ENCODE results near the gene DSCAM. TPM values are rescaled to one million over a fixed set of nuclear protein-coding genes. Genes with fewer than 3 reads are reported as not detected.

Gene DSCAM
- total RNA-seq, 1 donor from 2014 or later, result 2.7 TPM

- DNase-seq (ENCODE audit: low spot score, unreplicated experiment), result no peak
- Mint-ChIP-seq H3K27ac (no peak overlapping the region), H3K36me3 (ENCODE audit: insufficient read depth) (no peaks in the 10 kb centered on the region), H3K27me3 (peaks cover 4% of the 10 kb centered on the region), H3K9me3 (ENCODE audit: low read depth) (no peaks in the 10 kb centered on the region), H3K4me1 (ENCODE audit: low read depth) (peaks cover 2% of the 10 kb centered on the region), H3K4me3 (ENCODE audit: low read depth) (no peak overlapping the region)
- TF ChIP-seq CTCF (IDR thresholded peaks at IDR 0.05; ENCODE audit: unreplicated experiment), result no peak
Measured at GRCh38 chr21:40783404-40783803, 63.6 kb downstream of the DSCAM start.

DNA sequence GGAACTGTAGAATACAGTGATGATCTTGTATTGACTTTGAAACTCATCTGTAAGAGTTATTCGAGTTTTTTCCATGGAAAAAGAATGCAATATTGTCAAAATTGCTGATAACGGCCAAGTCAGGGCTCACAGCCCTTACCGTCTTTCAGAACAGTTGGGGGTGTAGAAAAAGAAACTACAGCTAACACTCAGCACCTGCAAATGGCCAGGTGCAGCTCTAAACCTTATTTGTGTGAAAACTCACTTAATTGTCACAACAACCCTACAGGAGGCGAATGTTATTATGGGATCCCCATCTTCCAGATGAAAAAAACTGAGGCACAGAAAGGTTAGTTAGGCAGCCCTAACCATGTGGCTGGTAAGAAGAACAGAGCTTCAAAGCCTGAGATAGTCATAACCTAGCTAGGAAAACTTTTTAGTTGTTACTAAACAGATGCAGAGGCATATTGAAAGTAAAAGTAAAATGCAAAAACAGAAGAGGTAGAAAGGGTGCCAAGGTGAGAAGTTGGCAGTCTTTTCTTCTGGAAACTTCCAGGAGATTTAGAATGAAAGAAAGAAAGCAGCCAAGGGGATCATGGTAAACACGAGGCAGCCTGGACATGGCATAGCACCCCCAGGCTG is 76.4 kb downstream of the DSCAM start:
- no peak overlapping the region for H3K27ac Mint-ChIP-seq
- peaks cover 2% of the 10 kb centered on the region for H3K27me3 Mint-ChIP-seq
- DNase-seq (ENCODE audit: low spot score, unreplicated experiment), result no peak
- no peak overlapping the region for H3K4me3 Mint-ChIP-seq (ENCODE audit: low read depth)
- no peaks in the 10 kb centered on the region for H3K4me1 Mint-ChIP-seq (ENCODE audit: low read depth)
- H3K9me3 Mint-ChIP-seq (ENCODE audit: low read depth), result no peaks in the 10 kb centered on the region
- TF ChIP-seq CTCF (IDR thresholded peaks at IDR 0.05; ENCODE audit: unreplicated experiment), result no peak
- H3K36me3 Mint-ChIP-seq (ENCODE audit: insufficient read depth), result no peaks in the 10 kb centered on the region

DNA sequence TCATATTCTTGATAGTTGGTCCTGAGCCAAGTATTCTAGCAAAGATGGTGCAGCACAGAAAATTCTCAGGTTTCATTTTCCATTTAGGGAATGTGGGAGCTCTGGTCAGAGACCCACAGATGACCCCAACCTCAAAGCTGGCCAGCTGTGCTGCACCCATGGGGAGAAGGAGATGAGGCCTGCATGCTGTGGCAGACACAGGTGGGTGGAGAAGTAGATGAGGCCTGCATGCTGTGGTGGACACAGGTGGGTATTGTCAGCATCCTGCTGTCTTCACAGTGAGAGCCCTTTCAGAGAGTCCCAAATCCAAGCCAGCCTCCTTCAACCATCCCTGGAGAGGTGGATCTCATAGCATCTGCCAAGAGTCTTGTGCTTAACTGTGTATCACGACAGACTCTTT is 77.7 kb downstream of the DSCAM start:
- Mint-ChIP-seq H3K36me3 (ENCODE audit: insufficient read depth) (no peaks in the 10 kb centered on the region), H3K4me3 (ENCODE audit: low read depth) (no peak overlapping the region), H3K27me3 (peaks cover 2% of the 10 kb centered on the region), H3K4me1 (ENCODE audit: low read depth) (no peaks in the 10 kb centered on the region), H3K9me3 (ENCODE audit: low read depth) (no peaks in the 10 kb centered on the region), H3K27ac (no peak overlapping the region)
- DNase-seq (ENCODE audit: low spot score, unreplicated experiment), result no peak
- TF ChIP-seq CTCF (IDR thresholded peaks at IDR 0.05; ENCODE audit: unreplicated experiment), result no peak

- Mint-ChIP-seq H3K4me3 (ENCODE audit: low read depth) (no peak overlapping the region), H3K36me3 (ENCODE audit: insufficient read depth) (no peaks in the 10 kb centered on the region), H3K27me3 (peaks cover 2% of the 10 kb centered on the region), H3K4me1 (ENCODE audit: low read depth) (no peaks in the 10 kb centered on the region), H3K27ac (no peak overlapping the region), H3K9me3 (ENCODE audit: low read depth) (peaks cover 3% of the 10 kb centered on the region)
- no peak for TF ChIP-seq CTCF (IDR thresholded peaks at IDR 0.05; ENCODE audit: unreplicated experiment)
- DNase-seq (ENCODE audit: low spot score, unreplicated experiment), result no peak
Measured at GRCh38 chr21:40768056-40768455, 78.9 kb downstream of the DSCAM start.

GRCh38 chr21:40766381-40766780 is 80.6 kb downstream of the DSCAM start:
- H3K4me3 Mint-ChIP-seq (ENCODE audit: low read depth), result no peak overlapping the region
- H3K36me3 Mint-ChIP-seq (ENCODE audit: insufficient read depth), result no peaks in the 10 kb centered on the region
- H3K9me3 Mint-ChIP-seq (ENCODE audit: low read depth), result peaks cover 4% of the 10 kb centered on the region
- H3K4me1 Mint-ChIP-seq (ENCODE audit: low read depth), result no peaks in the 10 kb centered on the region
- H3K27me3 Mint-ChIP-seq, result peaks cover 2% of the 10 kb centered on the region
- DNase-seq (ENCODE audit: low spot score, unreplicated experiment), result no peak
- TF ChIP-seq CTCF (IDR thresholded peaks at IDR 0.05; ENCODE audit: unreplicated experiment), result no peak
- H3K27ac Mint-ChIP-seq, result no peak overlapping the region
